SKM-1 (cell line): ENCODE measurements around the gene PXMP4.

Experiments used
- DNase-seq: peaks from one replicate; lab custom pipeline; 2025; ENCODE audit not compliant: unreplicated experiment; lab: John Stamatoyannopoulos, UW

The PXMP4 gene

DNA sequence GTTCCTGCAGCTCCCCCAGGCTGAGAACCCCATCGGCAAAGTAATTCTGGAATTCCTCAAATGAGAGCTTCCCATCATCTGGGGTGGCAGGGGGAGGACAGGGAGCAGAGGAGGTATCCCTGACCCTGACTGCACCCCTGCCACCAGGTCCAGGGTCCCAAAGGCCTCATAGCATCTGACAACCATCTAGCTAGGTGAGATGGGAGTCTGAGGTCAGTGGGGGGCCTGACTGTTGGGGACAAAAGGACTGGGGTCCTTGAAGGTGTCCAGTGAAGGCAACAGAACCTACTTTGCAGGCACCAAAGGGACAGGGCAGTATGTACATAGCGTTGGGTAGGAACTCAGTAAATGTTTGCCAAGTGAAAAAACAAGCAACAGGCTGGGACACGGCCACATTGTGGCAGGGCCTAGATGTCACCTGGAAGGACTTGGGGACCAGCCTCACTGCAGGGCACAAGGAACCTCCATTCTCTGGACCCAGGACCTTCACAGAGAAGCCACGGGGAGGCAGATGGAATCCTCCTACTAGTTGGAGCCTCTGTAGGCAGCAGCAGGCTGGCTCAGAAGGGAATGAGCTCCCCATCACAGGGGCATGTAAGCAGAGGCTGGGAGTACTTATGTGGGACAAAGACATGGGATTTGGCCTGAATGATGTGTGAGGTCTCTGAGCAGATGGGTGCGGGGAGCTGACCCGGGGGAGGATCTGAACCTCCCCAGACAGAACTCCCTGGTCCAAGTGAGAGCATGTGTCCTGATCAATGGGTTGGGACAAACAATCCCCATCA is 49.2 kb downstream of the PXMP4 start:
- DNase-seq: no peak

DNA sequence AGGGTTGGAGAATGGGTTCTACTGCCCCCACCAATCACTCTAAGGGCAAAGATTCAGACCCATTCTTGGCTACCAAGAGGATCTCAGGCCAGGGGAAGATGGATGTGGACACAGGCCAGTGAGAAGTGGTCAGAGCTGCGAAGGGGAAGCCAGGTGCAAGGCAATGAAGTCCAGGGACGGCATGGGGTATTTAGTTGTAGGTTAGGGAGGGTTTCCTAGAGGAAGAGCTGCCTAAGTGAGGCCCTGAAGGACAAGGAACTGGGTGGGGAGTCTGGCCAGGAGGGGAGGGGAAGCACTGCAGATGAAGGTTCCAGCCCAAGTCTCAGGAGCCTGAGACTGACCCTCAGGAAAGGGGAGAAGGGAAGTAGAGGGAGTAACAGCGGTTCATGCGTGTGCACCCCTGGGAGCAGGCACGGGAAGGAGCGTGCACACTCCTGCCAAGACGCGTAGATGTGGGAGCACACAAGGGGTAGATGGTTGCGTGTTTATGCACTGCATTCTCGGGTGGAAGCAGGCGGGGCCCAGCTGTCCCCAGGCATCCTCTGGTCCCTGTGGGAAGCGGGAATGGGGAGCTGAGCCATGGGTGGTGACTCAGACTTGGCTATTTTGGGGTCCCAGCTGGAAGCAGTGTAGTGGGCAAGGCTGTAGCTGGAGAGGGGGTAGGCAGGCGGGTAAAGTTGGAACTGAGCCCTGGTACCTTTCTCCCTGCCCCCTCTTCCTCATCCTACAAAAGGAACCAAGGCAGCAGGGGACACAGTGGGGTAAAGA is 50.1 kb downstream of the PXMP4 start:
- no peak for DNase-seq

DNA sequence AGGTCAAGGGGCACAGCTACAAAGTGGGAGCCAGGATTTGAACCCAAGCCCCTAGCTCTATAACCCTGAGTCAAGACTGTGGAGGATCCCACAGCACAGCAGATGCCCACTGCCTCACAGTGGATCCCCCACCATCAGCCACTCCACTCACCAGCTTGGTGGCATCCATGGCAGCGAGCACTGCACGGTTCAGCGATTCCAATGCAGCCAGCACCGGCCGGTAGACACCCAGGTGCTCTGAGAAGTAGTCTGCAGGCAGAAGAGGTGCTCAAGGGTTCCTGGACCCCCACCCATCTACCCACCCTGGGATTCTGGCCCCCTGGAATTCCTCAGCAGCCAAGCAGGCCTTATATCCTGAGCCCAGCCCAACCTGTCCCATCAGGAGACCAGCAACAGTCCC is 50.9 kb downstream of the PXMP4 start:
- DNase-seq: no peak

DNA sequence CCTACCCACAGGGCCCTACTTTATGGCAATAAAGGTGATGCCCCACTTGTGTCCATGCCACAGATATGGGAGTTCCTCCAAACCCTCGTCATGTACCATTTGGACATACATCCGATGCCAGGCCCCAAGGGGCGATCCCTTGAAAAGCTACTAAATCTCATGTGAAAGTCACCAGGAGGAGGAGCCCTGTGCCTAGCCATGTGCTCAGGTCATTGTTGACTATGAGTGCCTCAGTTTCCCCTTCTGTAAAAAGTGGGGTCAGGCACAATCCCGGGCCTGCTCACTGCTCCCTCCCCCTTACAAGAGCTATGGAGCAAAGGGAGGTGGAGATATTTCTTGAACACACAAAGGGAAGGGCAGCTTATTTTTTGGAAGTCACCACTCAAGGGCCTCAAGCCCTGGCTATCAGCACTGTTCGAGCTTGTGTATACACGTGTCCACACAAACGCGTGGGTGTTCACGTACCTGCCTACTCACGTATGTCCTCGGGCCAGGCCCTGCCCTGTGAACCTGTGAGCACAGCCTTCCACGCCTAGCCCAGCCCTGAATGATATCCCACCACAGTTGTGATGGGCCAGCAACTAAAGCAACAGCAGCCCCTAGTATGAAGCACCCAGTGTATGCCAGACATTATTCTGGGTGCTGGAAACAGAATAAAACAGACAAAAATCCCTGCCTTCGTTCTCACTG is 51.5 kb downstream of the PXMP4 start:
- no peak for DNase-seq

DNA sequence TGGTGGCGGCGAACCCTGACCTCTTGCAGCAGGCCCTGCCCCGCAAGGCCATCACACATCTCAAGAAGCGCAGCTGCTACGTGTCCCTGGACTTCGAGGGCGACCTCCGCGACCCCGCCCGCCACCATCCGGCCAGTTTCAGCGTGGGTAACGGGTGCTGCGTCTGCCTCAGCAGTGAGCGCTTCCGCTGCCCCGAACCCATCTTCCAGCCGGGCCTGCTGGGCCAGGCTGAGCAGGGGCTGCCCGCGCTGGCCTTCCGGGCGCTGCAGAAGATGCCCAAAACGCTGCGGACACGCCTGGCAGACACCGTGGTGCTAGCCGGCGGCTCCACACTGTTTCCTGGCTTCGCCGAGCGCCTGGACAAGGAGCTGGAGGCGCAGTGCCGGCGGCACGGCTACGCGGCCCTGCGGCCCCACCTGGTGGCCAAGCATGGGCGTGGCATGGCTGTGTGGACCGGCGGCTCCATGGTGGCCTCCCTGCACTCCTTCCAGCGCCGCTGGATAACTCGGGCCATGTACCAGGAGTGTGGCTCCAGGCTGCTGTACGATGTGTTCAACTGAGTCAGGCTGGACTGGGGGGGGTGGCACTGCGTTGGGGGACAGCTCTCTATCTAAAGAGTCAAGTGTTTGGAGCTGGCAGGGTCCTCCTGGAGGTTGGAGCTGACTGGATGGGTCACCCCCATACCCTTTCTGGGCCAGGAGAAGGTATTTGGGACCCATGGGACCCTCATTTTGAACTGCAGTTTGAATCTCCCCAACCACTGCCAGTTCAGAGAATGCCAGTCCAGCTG is 52.2 kb downstream of the PXMP4 start:
- peak; percentile 64 for DNase-seq

DNA sequence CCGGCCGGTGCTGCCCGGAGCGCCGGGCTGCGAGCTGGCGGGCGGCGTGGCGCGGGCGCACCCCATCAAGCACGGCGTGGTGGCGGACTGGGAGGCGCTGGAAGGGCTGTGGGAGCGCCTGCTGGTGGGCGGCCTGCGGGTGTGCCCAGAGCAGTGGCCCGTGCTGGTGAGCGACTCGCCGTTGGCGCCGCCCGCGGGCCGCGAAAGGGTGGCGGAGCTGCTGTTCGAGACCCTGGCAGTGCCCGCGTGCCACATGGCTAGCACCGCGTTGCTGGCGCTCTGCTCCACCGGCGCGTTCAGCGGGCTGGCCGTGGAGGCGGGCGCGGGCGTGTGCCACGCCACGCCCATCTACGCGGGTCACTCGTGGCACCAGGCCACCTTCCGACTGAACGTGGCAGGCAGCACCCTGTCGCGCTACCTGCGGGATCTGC is 52.9 kb downstream of the PXMP4 start:
- no peak for DNase-seq

DNA sequence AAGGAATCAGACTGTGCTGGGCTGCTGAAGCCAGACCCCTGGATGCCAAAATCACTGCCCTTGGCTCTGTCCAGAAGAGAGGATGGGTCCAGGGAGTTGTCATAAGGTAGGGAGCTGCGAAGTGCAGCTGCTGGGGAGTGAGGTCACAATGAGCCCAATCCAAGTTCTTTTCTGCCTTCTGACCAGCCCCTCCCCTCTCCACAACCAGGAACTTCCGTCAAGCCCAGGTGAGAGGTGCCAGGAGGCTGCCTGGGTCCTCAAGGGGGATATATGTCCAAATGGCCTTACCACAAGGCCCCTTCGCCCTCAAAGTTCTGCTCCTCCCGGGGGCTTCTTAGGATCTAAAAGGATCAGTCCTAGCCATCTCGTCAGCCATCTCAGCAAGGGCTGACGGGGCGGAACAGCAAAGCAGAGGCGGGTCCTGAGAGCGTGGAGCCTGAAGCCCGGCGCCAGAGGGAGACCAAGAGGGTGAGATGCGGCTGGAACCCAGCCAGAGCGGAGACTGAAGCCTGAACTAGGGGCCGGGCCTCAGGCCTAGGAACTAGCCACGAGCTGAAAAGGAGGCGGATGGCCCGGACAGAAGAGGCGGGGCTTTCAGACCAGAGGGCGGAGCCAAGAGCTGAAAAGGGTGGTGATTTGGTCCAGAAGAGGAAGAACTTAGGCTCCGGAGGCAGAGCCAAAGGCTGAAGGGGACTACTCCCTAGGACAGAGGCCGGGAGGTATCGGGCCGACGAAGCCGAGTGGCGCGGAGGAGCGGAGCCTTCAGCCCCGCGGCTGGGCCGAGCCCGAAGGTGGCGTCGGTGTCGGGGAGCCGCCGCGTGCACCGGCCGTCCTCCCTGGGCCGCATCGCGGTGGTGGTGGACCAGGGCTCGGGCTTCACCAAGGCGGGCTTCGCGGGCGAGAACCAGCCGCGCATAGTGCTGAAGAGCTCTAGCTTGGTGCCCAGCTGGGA is 53.5 kb downstream of the PXMP4 start, which contains the start of gene ACTL10:
ACTL10 (plus strand) TSS at position 651 of the 952 bp plus-strand sequence. CDS start 555 bp downstream, outside the sequence.
- peak; percentile 93 for DNase-seq

DNA sequence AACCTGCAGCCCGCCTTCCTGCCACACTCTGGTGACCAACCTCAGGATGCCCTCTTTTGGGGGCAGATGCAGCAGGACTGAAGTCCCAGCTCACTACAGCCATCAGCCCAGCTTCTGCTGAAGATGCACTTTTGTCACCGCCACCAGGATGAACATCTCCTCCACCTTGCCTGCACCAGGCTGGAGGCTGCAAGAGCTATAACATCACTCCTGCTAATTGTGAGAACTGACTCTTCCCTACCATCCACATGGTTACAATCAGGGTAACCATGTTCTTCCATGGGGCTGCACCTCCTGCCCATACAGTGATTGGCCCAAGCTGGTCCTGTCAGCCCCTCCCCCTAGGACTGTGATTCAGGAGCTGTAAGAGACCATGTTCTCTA is 55.4 kb downstream of the PXMP4 start:
- no peak for DNase-seq

DNA sequence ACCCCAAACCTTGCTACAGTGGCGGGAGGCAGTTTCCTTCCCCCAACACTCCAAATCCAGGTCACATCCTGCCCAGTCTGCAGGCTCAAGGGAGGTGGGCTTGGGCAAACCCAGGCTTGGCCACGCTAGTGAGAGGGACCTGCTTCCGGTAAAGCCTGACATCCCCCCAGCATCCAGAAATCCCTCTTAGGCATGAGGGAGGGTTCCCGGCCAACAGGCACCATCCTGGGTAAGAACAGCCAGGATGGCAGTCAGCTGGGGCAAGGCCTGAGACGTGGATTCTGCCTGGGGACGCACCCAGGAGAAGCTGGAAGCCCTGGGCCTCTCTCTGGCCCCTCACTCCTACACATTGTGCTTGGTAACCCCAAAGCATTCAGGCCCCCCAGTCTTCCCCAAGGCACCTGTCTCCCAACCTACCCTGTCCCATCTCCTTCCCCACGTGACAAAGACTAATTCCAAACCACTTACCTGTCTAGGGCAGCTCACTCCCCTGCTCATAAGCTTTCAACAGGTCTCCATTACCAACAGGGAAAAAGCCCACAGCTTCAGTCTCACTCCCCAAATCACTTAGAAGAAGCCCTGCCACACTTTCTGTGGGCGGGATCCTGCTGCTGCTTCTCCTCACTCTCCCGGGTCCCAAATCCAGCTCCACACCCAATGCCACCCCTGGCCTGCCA is 55.9 kb downstream of the PXMP4 start:
- no peak for DNase-seq

DNA sequence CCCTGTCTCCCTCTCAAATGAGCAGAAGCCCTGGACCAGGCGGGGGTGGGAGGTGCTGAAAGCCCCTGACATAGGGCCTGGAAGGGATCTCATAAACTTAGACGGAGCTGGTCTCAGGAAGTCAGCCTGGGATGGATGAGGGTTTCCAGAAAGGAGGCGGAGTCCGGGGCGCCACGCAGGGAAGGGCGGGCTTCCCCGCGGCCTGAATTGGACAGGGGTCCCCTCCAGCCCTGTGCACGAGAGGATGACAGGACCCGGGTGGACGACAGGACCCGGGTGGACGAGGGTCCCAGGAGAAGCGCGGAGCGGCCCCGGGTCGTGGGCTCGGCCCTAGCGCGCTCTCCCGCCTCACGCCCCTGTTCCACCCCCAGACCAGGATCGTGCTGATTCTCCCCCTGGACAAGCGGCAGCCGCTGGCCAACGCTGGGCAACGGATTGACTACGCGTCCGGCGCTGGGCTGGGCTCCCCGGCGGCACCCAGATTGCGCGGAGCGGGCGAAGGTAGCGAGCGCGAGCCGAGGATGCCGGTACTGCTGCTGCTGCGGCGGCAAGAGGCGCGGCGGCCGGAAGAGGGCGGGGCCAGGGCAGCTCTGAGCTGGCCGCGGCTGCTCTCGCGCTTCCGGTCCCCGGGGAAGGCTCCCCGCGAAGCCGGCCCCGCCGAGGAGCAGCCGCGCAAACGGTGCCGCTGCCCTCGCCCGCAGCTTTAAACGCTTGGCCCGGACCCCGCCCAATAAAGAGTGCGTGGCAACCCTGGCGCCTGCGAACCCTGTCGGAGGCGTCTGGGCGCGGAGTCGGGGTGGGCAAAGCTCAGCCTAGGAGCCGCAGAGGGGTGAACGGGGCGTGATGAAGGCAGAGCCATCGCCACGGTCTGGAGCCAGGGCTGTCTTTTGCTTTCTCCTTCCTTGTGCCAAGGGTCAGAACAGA is 56.7 kb downstream of the PXMP4 start:
- DNase-seq: peak; percentile 27

DNA sequence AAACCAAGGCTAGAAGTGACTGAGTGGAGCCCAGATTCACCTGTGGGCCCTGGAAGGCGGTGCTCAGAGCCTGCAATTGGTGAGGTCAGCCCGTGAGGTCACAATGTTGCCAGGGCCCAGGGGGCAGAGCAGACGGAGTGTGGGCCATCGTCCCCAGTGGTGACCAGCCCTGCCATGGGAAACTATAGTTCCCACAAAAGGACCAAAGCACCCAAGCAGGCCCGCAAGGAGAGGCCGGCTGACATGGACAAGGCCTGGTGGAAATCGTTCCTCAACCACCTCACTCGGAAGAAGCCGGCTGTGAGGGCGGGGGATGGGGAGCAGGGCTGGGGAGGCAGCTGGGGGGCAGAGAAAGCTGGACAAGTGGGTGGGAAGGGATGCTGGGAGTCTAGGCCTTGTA is 57.9 kb downstream of the PXMP4 start, which contains the start of gene C20orf144:
C20orf144 (plus strand) TSS at position 156 of the 400 bp plus-strand sequence; CDS start at position 175, 19 bp downstream.
- no peak for DNase-seq

DNA sequence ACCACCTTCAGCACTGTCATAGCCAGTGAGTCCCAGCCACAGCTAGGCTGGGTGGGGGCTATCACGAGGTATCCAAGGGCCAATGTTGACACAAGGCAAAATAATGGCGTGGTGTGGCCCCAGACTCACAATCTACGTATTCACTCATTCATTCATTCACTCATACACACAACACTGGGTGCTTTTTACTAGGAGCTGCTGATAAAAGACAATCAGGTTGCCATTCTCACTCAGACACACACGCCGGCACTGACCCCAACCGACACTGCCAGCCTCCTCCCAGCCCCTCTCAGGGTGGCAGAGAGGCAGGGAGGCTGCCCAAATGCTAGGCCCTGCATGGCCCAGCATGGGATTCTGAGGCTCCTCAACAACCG is 59.4 kb downstream of the PXMP4 start:
- no peak for DNase-seq

DNA sequence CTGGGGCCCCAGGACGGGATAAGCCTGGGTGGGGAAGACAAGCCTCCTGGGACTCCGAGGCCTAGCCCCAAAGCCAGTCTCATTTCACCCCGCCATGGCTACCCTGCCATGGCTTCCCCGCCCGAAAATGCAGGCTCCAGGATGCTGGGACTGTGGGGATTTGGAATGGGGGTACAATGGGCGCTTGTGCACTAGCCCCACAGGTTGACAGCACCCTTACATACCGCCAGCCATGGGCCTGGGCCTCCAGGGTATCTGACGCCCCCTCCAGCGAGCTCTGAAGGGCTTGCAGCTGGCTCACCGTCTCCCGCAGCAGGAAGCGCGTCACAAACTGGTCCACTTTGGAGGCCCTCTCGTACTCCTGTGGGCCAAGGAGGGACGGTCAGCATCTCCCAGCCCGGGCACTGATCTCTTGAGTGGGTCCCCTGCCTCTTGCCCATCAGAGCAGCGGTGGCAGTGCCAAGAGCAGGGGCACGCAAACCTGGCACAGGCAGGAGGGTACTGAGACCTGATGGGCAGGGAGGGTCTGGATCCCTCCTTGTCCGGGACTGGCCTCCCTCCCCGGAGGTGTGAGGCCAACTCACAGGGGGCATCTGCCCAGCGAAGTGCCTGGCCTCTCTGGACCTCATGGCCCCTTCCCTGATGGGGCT is 60.0 kb downstream of the PXMP4 start:
- no peak for DNase-seq

DNA sequence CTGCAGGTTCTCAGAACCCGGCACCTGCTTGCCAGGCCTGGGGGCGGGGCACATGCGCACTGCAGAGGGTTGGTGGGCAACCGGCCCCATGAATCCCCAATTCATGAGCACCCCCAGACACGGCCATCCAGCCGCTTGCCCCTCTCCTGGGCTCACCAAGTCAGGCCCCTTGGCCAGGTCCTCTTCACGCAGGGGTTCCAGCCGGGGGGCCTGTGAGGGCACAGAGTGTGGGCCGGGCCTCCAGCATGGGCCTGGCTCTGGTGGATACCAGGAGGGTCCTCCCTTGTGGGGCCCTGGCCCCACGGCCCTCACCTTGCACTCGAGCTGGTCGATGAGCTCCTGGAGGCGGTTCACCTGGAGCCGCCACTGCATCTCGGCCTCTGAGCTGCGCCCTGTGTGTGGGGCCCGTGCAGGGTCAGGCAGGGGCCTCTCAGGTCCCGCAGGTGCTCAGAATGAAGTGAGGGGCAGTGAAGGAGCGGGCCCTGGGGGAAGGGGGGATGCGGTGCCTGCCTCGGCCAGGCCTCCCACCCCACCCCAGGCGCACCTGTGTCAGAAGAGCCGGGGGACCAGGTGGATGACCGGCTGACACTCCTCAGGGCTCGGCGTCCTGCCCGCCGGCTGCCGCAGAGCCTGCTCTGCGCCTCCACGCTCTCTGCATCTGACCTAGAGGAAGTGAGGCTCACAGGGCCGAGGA is 60.6 kb downstream of the PXMP4 start:
- DNase-seq: no peak

DNA sequence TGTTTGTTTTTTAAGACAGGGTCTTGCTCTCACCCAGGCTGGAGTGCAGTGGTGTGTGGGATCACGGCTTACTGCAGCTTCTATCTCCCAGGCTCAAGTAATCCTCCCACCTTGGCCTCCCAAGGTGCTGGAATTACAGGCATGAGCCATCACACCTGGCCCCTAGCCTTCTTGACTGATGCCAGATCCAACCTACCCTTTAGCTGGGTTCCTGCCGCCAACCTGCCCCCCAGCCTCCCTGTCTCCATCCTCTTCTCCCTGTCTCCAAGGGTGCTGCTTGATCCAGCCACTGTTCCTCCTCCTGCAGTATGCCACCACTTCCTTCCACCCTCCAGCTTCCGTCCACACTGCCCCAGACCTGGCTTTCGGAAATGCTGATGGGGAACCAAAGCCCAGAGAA is 61.2 kb downstream of the PXMP4 start:
- DNase-seq: no peak

DNA sequence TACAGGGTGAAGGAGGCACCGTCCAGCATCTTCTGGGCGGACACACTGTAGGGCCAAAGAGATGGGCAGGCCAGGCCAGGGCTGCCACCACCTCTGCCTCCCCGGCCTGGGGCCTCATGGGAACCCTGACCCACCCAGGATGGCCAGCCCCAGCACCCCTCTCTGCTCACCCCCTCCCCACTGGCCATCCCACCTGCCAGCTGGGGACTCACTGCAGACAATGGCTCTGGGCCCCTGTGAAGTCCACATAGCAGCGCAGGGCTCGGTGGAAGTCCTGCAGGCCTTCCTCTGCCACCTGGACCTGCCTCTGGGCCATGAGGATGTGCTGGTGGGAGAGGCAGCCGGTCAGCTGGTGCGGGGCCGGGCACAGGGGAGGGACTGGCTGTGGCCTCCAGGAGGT is 61.6 kb downstream of the PXMP4 start:
- no peak for DNase-seq

DNA sequence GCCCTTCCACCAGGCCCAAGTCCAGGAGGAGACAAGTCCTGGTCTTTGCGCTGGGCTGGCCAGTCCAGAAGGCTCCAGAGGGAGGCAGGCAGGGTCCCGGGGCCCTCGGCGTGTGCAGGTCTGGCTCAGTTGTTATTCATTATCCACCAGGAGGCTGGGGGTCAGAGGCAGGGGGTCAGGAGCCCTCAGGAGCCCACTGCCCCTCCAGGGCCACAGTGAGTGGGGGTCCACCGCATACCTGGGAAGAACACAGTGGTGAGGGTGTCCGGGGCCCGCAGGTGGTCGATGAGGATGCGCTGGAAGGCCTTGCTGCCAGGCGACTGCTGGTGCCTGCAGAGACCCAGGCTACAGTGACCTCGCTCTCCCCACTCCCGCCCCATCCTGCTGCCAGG is 62.4 kb downstream of the PXMP4 start:
- no peak for DNase-seq
